ENCODE measurements around the gene ITGB5. TPM values are rescaled to one million over a fixed set of nuclear protein-coding genes. Genes with fewer than 3 reads are reported as not detected.
"Not testable (repeated sequence)": the region's sequence is repeated elsewhere in the genome, so short reads cannot be mapped to it uniquely, and the experiment has no call there.

The ITGB5 gene
- polyA plus RNA-seq, 1 donor from 2014 or later = 0.69 TPM

DNA sequence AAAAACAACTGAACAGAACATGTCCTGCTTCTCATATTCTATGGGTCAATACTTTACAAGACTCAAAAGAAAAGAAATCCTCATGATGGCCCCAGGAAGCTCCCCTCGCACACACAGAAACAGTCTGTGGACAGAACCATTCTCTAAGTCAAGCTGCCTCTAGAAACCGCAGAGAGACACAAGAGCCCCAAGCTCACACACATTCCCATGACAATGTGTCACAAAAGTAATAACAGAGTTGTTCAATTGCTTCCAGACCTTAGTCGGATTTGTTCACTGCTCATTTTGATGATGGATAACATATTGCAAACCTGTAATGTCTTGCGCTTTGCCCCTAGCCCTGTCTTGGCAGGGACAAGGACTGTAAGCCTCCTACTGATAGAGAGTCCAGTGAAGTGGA, 96.0 kb downstream of the ITGB5 start:
- Mint-ChIP-seq H3K27me3 (peaks cover 2% of the 10 kb centered on the region), H3K36me3 (no peaks in the 10 kb centered on the region), H3K4me3 (no peak overlapping the region), H3K4me1 (no peaks in the 10 kb centered on the region), H3K9me3 (no peaks in the 10 kb centered on the region), H3K27ac (no peak overlapping the region)

DNA sequence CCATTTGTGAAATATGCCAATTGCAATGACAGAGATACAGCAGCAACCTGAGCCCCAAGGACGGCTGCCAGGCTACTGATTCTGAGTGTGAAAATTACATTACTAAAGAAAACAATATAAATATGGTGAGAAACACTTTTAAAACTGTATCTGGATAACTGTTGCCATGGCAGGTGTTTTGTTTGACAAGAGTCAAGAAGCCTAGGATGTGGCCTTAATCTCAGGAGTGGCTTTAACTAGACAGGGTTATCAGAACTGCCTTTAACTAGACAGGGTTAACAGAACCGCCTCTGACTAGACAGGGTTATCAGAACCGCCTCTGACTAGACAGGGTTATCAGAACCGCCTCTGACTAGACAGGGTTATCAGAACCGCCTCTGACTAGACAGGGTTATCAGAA, 98.1 kb downstream of the ITGB5 start:
- not testable (repeated sequence) for H3K27ac Mint-ChIP-seq, H3K36me3 Mint-ChIP-seq, H3K4me3 Mint-ChIP-seq, H3K9me3 Mint-ChIP-seq, H3K4me1 Mint-ChIP-seq, H3K27me3 Mint-ChIP-seq

DNA sequence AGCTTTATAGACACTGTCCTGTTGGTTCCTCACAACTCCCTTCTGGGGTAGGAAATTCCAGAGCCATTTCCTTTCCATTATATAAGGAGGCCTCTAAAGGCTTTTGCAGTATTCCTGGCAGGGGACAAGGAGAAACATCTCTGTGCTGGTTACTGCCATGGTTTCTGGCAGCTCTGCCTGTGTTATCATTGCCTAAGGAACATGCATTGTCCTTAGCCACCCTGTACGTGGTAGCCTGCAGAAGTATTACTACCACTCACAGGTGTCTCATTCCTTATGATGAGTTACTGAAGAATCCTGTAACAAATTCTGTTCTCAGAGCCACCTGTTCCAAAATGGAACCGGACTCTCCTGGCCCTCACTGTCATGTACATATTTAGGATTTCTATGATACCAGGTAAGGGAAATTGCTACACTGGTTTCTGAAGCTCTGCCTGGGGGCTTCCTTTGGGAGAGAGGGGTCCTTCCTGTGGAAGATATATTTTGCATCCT, 98.9 kb downstream of the ITGB5 start:
- no peaks in the 10 kb centered on the region for H3K9me3 Mint-ChIP-seq
- no peaks in the 10 kb centered on the region for H3K4me1 Mint-ChIP-seq
- no peaks in the 10 kb centered on the region for H3K36me3 Mint-ChIP-seq
- H3K4me3 Mint-ChIP-seq = no peak overlapping the region
- peaks cover 2% of the 10 kb centered on the region for H3K27me3 Mint-ChIP-seq
- H3K27ac Mint-ChIP-seq = no peak overlapping the region

DNA sequence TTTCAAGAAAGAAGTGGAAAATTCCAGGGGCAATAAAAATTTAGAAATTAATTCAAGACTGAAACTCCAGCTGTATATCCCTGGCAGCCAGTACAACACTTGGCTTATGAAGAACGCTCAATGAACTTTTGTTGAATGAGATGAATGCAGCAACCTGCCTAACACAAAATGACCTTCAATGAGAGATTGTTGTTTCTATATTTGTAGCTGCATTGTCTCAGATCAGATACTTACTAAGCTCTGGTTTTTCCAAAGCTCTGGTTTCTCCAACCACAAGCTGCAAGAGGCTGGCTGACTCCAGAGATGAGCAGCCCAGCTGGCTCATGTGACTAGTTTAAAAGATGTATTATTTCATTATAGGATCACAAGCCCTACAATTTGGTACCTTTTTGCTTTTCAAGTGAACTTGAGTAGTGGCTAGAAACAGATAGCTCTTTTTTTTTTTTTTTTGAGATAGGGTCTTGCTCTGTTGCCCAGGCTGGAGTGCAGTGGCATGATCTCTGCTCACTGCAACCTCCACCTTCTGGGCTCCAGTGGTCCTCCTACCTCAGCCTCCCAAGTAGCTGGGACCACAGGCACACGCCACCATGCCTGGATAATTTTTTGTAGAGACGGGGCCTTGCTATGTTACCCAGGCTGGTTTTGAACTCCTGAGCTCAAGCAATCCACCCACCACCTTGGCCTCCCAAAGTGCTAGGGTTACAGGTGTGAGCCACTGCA, 99.5 kb downstream of the ITGB5 start:
- Mint-ChIP-seq H3K4me3 (no peak overlapping the region), H3K36me3 (no peaks in the 10 kb centered on the region), H3K9me3 (no peaks in the 10 kb centered on the region), H3K27me3 (no peaks in the 10 kb centered on the region), H3K4me1 (no peaks in the 10 kb centered on the region), H3K27ac (no peak overlapping the region)

DNA sequence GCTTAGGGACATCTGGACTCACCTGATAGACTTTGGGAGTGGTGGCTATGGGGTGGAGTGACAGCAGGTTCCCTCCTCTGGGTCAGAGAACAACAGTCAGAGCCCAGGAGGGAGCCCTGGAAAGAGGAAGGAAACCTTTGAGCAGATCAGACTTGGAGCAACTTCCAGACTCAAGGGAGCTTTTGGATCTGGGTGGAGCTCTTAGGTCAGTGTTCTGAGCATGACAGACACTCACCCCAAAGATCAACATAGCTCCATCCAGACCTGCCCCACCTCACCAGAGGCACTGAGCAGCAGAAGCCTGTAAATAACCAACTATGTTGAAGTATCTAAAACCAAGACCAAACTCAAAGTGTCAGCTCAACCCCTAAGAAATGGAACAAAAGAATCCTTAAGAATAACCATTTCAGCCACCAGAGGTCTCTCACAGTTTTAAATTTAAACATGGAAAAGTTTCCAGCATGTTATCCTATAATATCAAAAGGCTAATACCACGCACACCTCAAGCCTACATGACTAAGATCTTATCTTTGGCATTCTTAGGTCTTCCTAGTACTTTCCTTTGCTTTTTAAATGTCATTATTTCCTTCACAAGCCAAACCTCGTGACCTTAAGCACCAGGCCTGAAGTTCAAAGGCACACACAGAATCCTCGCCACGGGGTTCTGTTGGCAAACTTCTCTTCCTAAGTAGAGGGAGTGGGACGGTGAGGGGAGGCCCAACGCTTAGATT, 100.5 kb downstream of the ITGB5 start:
- Mint-ChIP-seq H3K27me3 (peaks cover 2% of the 10 kb centered on the region), H3K27ac (no peak overlapping the region), H3K36me3 (no peaks in the 10 kb centered on the region), H3K4me3 (no peak overlapping the region), H3K4me1 (no peaks in the 10 kb centered on the region), H3K9me3 (no peaks in the 10 kb centered on the region)

DNA sequence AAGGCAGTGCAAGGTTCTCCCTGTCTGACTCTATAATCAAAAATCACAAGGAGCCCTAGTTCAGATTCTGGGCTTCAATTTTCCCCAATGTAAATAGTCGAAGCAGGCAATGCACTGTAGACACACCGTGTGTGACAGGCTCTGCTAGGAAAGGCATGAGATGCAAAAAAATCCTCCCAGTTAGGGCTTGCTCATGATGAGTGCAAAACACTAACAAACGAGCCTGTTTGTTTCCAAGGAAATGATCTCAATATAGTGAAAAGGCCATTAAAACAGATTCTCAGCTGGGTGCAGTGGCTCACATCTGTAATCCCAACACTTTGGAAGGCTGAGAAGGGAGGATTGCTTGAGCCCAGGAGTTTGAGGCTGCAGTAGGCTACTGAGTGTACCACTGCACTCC, 101.2 kb downstream of the ITGB5 start:
- Mint-ChIP-seq H3K9me3 (no peaks in the 10 kb centered on the region), H3K27me3 (peaks cover 5% of the 10 kb centered on the region), H3K27ac (no peak overlapping the region), H3K4me1 (peaks cover 0 to 2% (median 0%) of the 10 kb centered on the region in 3 donors), H3K4me3 (no peak overlapping the region), H3K36me3 (no peaks in the 10 kb centered on the region)

DNA sequence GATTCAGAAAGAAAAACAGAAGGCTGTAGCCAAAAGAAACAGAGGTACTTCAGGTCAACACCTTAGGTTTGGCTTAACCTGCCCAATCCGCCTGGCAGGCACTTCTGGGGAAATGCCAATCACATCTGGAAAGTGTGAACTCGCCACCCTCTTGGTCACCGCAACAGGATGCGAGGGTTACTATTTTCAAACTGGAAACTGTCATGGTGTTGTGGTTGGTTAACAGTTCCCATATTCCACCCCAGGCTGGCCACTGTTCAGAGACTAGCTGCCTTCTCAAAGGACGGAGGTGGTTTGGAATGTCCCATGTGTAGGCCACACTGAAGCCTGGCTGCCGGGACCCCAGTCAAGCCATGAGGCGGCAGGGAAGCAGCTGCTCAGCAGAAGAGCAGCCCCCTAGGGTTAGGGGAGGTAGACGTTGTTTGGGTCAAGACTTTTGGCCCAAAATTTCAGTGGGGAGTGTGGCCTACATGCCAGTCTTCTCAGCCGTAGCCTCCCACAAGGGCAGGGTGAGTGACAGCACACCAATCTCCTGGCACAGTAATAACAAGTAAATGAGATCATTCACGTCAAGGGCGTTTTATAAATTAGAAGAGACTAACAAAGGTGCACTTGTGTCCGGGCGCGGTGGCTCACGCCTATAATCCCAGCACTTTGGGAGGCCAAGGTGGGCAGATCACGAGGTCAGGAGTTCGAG, 102.3 kb downstream of the ITGB5 start:
- peaks cover 6% of the 10 kb centered on the region for H3K27me3 Mint-ChIP-seq
- no peak overlapping the region for H3K27ac Mint-ChIP-seq
- H3K4me3 Mint-ChIP-seq = no peak overlapping the region
- H3K36me3 Mint-ChIP-seq = no peaks in the 10 kb centered on the region
- H3K9me3 Mint-ChIP-seq = no peaks in the 10 kb centered on the region
- peaks cover 0 to 2% (median 0%) of the 10 kb centered on the region in 3 donors for H3K4me1 Mint-ChIP-seq

DNA sequence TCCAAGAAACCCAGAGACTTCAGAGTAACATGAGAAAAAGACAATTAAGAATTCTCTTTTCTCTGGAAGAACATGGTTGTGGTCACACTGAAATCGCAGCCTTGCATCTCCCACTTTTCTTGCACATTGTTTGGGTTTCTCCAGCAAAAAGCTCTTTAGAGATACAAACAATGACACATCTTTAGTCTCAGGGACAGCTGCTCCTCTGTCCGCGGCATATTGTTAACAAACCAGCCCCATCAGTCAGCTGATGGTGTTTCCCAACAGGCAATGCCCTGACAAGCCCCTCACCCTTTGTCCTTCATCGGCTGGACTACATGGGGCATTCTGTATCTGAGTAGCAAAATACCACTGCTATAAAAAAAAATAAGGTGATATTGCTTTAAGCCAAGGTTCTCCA, 103.5 kb downstream of the ITGB5 start:
- Mint-ChIP-seq H3K36me3 (no peaks in the 10 kb centered on the region), H3K4me1 (peaks cover 0 to 2% (median 2%) of the 10 kb centered on the region in 3 donors), H3K9me3 (no peaks in the 10 kb centered on the region), H3K27me3 (peaks cover 9% of the 10 kb centered on the region), H3K4me3 (no peak overlapping the region), H3K27ac (no peak overlapping the region)

DNA sequence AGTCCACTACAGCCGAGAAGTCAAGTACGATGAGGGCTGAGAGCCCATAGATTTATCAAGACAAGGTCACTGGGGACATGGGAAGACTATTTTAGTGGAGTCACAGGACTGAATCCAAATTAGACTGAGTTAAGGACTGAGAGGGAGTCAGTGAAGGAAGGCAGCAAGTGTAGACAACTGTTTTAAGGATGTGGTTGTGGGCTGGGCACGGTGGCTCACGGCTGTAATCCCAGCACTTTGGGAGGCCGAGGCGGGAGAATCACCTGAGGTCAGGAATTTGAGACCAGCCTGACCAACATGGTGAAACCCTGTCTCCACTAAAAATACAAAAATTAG, 104.8 kb downstream of the ITGB5 start:
- not testable (repeated sequence) for H3K4me1 Mint-ChIP-seq, H3K27ac Mint-ChIP-seq, H3K9me3 Mint-ChIP-seq, H3K4me3 Mint-ChIP-seq, H3K36me3 Mint-ChIP-seq
- peaks cover 16% of the 10 kb centered on the region for H3K27me3 Mint-ChIP-seq

DNA sequence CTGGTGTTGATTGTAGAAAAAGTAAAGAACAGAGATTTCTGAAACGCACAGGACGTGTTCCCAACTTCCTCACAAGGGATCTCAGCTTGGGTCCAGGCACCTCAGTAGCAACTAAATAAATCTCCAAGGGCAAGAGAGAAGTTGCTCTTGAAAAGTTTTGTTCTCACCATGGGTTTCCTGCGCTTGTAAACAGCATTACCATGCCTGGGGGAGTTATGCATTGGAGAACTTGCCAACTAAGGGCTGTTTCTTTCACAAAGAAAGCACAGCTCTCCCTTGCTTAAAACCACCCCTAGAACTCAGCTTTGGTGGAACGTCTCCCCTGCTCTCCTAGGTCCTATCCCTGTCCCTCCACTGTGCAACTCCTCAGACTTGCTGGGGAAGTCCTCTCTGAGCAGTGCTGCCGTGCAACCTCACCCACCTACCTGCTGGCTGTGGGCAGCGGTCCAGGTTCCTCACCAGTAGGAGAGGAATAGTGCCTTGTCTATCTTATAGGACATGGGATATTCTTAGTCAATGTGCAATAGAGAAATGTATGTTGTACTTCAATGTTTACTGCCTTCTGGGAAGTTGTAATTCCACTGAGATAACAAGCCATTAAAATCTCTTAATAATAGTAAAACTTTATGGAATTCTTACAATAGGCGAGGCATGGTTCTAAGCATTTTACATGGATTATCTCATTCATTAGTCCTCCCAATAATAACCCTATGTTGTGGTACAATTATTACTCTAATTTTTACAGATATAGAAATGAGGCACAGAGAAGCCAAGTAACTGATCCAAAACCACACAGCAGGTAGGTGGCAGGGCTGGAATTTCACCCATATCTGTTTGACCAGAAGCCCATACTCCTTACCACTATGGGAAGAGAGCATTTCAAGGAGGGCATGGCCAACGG, 105.4 kb downstream of the ITGB5 start:
- no peak overlapping the region for H3K4me3 Mint-ChIP-seq
- no peak overlapping the region for H3K27ac Mint-ChIP-seq
- H3K9me3 Mint-ChIP-seq = no peaks in the 10 kb centered on the region
- peaks cover 17% of the 10 kb centered on the region for H3K27me3 Mint-ChIP-seq
- peaks cover 0 to 2% (median 2%) of the 10 kb centered on the region in 3 donors for H3K4me1 Mint-ChIP-seq
- no peaks in the 10 kb centered on the region for H3K36me3 Mint-ChIP-seq

DNA sequence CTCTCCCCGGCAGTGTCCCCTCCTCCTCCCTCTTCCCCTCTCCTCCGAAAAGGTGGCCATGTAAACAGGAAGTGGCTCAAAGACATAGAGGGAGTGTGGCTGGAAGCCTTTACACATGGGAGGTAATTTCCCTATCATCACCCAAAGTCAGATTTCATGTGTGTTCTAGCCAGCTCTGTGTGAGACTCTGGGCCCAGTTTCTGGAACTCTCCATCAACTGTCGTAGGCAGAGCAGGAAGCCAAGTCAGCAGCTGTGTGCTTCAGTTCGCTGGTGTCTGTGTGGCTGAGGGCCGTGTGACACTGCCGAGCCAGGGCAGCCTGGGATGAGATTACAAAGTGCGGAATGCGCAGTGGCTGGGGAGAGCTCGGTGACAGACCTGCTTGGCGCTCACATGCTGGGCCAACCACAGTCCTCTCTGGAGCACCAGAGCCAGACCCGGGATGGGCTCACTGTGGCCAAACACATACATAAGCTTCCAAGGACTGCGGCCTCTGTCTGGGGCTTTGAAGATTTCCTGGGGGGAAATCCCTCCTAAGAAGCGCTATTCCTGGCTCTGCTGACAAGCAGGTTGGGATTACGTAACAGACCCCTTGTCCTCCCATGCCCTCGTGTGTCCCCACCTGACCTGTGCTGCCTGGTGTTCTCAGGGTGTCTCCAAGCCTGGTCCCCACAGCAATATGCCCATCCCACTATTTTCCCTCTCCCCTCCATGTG, 106.2 kb downstream of the ITGB5 start:
- H3K27ac Mint-ChIP-seq = no peak overlapping the region
- no peaks in the 10 kb centered on the region for H3K36me3 Mint-ChIP-seq
- peaks cover 0 to 2% (median 0%) of the 10 kb centered on the region in 3 donors for H3K9me3 Mint-ChIP-seq
- no peak overlapping the region for H3K4me3 Mint-ChIP-seq
- H3K4me1 Mint-ChIP-seq = peaks cover 0 to 2% (median 2%) of the 10 kb centered on the region in 3 donors
- peaks cover 19% of the 10 kb centered on the region for H3K27me3 Mint-ChIP-seq

DNA sequence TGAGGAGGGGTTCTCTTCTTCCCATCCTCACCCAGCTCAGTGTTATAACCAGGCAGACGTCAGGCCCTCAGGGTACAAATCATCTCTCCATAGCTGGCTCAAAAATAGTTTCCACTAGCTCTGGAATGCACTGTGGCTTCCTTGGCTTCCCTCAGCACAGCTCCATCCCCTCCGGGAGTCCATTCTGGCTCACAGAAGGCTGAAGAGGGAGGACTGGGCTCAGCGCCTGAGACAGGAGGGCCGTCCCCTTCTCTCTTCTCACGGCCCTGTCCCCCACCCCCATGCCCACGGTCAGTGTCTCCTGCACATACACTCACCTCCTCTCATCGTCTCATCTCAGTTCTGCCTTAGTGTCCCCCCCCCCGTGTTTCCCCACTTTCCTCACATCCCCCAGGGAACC, 106.8 kb downstream of the ITGB5 start:
- Mint-ChIP-seq H3K27ac (no peak overlapping the region), H3K4me3 (no peak overlapping the region), H3K4me1 (peaks cover 0 to 2% (median 2%) of the 10 kb centered on the region in 3 donors), H3K36me3 (no peaks in the 10 kb centered on the region), H3K27me3 (peaks cover 19% of the 10 kb centered on the region), H3K9me3 (peaks cover 0 to 2% (median 0%) of the 10 kb centered on the region in 3 donors)

DNA sequence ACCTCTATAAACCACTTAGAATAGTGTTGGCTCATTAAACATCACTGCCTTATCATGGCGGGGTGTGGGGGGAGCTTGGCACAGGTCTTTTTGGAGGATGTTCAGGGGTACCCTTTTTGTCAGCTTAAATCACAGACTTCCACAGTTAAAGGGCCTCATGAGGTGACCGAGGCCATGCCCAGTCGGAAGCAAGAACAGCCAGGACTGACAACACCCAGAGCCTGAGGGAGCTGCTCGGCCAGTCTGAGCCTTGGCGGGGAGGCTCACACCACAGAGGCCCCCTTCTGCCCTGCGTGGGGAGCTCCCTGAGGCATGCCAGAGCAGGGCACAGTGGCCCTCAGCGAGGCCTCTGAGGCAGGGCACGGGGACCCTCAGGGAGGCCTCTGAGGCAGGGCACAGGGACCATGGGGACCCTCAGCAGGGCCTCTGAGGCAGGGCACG, 107.4 kb downstream of the ITGB5 start:
- no peaks in the 10 kb centered on the region for H3K36me3 Mint-ChIP-seq
- no peak overlapping the region for H3K27ac Mint-ChIP-seq
- peaks cover 22% of the 10 kb centered on the region for H3K27me3 Mint-ChIP-seq
- peaks cover 0 to 2% (median 0%) of the 10 kb centered on the region in 3 donors for H3K9me3 Mint-ChIP-seq
- peaks cover 0 to 5% (median 2%) of the 10 kb centered on the region in 3 donors for H3K4me1 Mint-ChIP-seq
- H3K4me3 Mint-ChIP-seq = no peak overlapping the region

DNA sequence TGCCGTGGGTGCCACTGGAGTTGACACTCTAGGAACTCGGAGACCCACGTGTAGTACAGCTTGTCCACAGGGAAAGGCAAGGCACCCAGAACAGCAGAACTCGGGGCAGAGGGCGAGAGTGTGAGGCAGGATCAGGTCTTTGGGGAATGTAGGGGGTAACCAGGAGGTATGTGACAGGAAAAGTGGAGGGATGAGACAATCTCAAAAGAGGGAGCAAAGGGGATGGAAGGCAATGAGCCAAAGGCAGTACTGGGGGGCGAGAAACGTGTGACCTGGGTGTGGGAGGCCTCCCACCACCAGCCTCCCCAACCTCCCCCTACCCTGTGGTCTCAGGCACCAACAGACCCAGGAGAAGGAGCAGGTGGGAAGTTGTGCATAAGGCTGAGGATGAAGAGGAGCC, 108.0 kb downstream of the ITGB5 start:
- Mint-ChIP-seq H3K27ac (no peak overlapping the region), H3K4me1 (peaks cover 0 to 5% (median 2%) of the 10 kb centered on the region in 3 donors), H3K27me3 (peaks cover 23% of the 10 kb centered on the region), H3K4me3 (no peak overlapping the region), H3K9me3 (peaks cover 0 to 2% (median 0%) of the 10 kb centered on the region in 3 donors), H3K36me3 (no peaks in the 10 kb centered on the region)

All from IgD-negative memory B cell (primary cell).